Kidney tubule cell (primary cell): ENCODE results near the gene FN3KRP.

Experiments
- DNase-seq: peaks from one replicate; pipeline ENCODE4 v3.0.0-alpha.2; 2018; ENCODE audit warnings: low spot score

The FN3KRP gene

DNA sequence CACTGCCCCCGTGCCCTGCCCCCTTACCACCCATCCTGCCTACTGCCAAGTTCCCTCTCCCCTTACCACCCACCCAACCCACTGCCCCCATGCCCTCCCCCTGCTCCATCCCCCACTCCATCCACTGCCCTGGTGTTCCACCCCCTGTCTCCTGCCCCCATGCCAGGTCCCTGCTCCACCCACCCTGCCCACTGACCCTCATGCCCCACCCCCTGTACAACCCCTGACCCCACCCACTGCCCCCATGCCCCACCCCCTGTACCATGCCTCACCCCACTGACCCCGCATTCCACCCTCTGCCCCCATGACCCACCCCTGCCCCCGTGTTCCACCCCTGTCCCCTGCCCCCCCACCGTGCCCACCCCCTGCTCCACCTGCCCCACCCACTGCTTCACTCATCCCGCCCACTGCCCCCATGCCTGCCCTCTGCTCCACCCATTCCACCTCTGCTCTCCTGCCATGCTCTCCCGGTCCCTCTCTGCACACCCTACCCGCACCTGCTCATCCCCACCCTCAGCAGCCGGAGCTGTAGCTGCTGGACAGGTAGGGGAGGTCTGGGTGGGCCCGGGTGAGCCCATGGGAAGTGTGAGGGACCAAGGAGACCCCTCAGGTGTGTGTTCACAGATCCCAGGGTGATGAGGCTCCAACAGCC is 7.4 kb upstream of the FN3KRP start:
- no peak for DNase-seq

DNA sequence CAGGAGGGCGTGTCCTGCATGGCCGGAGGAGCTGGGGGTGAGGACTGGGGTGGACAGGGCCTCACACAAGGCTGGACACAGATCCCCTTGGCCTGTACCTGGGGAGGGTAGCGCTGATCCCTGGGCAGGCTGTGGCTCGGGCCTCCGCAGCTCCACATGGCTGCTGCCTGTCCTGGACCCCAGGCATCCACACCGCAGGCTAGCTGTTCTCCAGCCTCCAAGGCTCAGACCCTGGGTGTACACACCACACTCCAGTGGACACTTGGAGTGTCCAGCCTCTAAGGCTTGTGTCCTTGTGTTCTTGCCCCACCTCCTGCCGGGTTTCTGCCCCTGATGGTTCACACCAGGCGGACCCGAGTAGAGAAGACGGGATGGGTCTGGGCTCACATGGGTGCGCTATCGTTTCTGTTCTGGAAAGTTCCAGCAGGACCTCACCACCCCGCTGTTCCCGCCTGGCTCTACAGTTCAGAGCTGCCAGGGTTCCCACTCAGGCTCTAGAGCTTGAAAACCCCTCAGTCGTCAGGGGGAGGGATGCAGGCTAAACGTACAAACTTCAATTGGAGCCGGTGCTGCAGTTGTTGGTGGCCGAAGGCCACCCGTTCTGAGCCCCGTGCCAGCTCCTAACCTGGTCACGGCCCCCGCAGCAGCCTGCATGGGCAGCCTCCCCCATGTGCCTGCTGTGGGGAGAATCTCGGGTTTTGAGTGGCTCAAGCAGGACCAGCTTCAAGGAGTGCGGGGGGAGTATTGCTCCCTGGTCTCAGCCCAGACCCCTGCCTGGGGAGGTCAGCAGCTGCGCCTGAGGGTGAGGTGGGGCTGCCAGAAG is 6.6 kb upstream of the FN3KRP start:
- no peak for DNase-seq

DNA sequence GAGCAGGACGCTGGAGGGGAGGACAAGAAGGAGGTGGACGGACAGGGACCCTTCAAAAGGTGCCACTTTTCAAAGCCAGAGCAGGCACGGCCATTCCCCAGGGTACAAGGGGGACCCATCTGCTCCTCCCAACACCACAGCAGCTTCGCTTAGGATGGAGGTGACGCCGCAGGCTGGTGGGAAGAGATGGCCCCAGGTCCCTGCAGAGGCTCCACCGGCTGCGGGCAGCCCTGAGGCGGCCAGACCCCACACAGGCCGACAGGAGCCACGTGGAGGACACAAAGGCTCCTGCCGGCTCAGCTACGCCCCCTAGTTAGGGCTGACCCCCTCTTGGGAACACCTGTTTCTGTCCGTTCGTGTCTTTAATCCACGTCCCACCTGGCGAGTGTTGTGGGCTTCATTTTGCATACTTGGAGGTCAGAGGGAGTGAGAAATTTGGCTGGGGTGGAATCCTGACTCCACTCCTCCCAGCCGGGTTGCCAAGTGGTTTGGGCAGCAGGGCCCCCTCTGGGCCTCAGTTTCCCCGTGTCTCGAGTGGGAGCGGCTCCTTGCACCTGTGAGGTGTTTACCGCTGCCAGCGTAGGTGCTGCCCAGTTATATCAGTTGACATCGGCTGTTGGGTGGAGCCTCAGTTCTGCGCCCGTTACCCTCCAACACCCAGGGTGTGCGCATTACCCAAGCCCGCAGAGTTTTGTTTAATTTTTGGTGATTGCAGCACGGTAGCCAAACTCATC is 5.8 kb upstream of the FN3KRP start:
- no peak for DNase-seq

DNA sequence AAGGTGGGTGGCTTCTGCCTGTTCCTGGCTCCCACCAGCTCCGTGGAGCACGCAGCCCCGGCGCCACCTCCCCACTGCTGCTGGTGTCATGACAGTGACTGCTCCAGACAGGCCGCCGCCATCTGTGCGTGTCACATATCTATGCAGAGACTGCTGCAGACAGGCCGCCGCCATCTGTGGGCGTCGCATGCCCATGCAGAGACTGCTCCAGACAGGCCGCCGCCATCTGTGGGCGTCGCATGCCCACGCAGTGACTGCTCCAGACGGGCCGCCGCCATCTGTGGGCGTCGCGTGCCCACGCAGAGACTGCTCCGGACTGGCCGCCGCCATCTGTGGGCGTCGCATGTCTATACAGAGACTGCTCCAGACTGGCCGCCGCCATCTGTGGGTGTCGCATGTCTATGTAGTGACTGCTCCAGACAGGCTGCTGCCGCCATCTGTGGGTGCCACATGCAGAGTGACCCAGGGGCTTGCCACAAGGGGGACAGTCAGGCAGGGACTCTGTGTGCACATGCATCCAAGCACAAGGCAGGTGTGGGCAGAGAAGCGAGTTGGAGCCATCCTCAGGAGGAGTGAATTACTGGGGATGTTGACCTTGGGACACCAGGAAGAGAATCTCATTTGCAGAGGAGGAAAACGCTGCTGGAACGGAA is 3.3 kb upstream of the FN3KRP start:
- no peak for DNase-seq

DNA sequence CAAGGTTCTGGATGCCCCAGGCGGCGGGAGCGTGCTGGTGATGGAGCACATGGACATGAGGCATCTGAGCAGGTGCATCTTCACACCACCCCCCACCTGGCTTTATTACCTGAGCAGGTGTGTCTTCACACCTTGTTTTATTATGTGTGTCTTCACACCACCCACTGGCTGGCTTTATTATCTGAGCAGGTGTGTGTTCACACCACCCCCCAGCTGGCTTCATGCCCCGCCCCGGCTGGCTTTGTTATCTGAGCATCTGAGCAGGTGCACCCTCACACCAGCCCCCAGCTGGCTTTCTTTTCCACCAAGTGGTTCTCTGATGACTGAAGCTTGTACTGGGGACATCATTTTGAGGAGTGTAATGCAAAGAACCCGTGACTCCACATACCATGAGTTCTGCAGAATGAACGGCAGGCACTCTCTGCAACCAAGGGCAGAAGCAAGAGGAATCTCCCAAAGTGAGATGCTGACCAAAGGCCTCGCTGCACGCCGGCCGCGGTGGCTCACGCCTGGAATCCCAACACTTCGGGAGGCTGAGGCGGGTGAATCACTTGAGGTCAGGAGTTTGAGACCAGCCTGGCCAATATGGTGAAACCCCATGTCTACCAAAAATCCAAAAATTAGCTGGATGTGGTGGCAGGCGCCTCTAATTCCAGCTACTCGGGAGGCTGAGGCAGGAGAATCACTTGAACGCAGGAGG is 2.6 kb downstream of the FN3KRP start:
- no peak for DNase-seq

- DNase-seq = no peak
These were observed 3.7 kb downstream of the FN3KRP start for GRCh38 chr17:82720204-82720603.

GRCh38 chr17:82722341-82723013 is 6.0 kb downstream of the FN3KRP start:
- no peak for DNase-seq

GRCh38 chr17:82723169-82723807 is 6.8 kb downstream of the FN3KRP start:
- DNase-seq = no peak

GRCh38 chr17:82726427-82726826 is 9.9 kb downstream of the FN3KRP start:
- no peak for DNase-seq

DNA sequence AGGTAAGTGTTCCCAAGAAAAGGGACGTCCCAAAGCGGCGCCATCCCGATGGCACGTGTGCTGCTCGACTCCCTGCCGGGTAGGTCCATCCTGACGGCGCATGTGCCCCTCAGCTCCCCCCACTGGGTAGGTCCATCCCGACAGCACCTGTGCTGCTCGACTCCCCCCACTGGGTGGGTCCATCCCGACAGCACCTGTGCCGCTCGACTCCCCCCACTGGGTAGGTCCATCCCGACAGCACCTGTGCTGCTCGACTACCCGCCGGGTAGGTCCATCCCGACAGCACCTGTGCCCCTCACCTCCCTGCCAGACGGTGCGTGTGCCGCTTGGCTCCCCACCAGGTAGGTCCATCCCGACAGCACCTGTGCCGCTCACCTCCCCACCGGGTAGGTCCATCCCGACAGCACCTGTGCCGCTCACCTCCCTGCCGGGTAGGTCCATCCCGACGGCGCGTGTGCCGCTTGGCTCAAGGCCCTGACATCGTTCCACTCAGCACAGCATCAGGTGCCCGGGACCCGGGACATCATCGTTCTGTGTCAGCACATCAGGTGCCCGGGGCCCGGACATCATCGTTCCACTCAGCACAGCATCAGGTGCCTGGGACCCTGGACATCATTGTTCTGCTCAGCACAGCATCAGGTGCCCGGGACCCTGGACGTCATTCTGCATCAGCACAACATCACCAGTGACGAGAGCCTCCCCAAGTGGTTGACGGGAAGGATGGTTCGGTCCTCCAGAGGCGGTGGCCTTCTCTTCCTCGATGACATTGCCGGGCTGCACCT is 13.2 kb downstream of the FN3KRP start:
- no peak for DNase-seq

- no peak for DNase-seq
These were observed 15.7 kb downstream of the FN3KRP start for GRCh38 chr17:82732118-82732743.

DNA sequence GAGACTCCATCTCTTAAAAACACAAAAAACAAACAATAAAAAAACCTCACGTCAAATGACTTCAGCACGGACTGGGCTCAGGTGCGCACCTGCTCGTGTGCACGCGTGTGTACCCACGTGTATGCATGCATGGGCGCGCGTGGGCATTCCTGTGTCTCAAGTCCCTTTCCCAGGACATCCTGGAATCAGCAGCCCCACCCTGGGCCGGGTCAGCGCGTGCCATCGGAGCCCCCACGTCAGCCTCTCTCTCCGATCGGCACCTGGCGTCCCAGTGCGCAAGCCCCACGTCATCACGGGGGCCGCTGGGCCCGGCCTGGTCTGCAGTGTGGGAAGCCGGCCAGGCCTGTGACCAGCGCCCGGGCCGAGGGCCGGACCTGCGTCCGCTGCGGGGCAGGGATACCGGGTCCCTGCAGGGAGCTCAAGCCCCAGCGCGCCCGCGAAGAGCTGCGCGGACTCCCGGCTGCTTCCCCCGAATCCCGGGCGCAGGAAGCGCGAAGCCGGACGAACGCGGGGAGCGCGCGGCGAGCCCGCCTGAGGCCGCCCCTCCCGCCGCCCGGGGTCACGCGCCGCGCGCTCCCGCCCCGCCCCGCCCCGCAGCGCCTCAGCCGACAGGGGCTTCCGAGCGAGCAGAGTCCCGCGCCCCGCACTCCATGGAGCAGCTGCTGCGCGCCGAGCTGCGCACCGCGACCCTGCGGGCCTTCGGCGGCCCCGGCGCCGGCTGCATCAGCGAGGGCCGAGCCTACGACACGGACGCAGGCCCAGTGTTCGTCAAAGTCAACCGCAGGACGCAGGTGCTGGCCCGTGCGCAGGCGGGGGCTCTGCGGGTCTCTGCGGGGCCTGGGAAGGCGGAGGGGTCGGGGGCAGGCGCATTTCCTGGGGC is 18.7 kb downstream of the FN3KRP start, which contains the start of gene FN3K:
TSS of gene FN3K (plus strand) at position 629 of the 880 bp plus-strand sequence. CDS start at position 651, 22 bp downstream.
- DNase-seq = peak; percentile 62

GRCh38 chr17:82736511-82737185 is 20.1 kb downstream of the FN3KRP start:
- no peak for DNase-seq

DNA sequence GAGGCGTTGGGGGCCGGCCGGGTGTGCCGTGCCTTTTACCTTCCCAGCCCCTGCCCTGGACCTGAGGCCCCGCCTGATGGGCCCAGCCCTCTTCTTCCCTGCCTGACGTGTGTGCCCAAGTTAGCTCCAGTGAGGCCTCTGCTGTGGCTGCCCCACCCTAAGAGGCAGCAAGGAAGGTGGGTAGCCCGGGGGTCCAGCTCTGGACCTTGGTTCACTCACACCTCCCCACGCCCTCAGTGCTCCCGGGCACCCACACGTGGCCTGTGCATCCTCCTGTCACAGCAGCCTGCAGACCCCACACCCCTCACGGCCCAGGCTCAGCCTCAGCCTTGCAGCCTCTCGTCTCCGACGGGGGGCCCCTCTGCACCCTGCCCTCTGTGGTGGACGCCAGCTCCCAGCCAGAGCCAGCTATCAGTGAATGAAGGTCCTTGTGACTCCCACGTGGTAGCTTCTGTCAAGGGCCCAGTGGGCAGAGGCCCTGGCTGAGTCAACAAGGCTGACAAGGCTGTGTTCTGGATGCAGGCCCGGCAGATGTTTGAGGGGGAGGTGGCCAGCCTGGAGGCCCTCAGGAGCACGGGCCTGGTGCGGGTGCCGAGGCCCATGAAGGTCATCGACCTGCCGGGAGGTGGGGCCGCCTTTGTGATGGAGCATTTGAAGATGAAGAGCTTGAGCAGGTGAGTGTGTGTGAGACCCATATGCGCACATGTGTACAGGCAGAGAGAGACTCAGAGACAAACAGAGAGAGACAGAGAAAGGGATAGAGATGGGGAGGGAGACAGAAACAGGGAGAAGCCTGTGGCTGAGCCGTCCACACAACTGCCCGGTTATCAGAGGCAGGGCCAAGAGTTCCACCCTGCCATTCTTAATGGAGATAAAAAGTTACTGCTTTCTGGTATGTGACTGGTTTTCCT is 21.7 kb downstream of the FN3KRP start:
- DNase-seq = peak; percentile 19

DNA sequence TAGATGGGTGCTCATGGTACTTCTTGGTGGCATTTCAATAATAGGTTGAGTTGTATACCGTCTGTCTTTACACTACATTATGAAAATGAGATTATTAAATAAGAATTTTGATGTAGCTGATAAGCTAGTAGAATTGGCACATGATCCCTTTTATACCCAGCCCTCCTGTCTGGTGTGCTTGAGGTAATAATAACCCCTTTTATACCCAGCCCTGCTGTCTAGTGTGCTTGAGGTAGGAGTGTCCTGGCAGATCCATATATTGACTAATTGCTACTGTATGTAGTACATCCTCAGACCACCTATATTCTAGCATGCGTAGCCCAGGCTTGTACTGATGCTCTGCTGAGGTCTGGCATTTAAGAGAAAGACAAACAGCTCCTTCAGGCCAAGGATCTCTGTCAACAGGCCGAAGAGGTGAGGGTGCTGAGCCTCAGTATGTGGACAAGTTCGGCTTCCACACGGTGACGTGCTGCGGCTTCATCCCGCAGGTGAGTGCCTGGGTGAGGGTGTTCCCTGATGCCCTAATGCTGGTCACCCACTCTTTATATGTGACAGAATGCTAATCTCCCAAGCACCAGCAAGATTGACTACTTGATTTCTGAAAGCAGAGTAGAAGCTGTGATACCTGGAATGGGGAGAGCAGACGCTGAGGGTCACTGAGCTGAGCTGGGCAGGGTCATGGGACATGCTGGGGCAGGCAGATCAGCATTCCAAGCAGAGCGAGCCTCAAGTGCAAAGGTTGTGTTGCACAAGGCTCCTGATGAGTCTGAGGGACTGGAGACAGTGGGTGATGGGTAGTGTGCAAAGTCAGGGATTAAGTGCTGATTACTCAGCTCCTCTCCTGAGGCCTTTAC is 24.6 kb downstream of the FN3KRP start:
- no peak for DNase-seq
